Caco-2 (cell line): ENCODE measurements around the gene EMD. TPM values are rescaled to one million over a fixed set of nuclear protein-coding genes. Genes with fewer than 3 reads are reported as not detected.

ENCODE experiments used
- BruUV-seq: library from RNA; stranded (reverse); fragments of 400-500 nt; replicated peaks from 2 replicates; lab custom pipeline; 2021; lab: Mats Ljungman, UMichigan
- CTCF ChIA-PET: fragments of 300-600 bp; sonication (Branson Sonifier 250); formaldehyde crosslinking; loops from one replicate; lab custom pipeline; 2022; ENCODE audit warnings: antibody characterized with exemption; lab: Charles Lee
- POLR2A ChIA-PET: fragments of 300-600 bp; sonication (Branson Sonifier 250); formaldehyde crosslinking; loops from one replicate; lab custom pipeline; 2022; ENCODE audit warnings: antibody characterized with exemption; lab: Charles Lee
- DNase-seq, 2 experiments: peaks; one replicate each; pipeline versions ENCODE4 v3.0.0 to v3.0.0-alpha.2; 2020 to 2022
- H3K27me3 ChIP-seq: replicated peaks from 2 replicates; pipeline ENCODE4 v1.6.0; 2011; ENCODE audit warnings: low read length; ENCODE audit not compliant: control insufficient read depth, insufficient read depth
- H3K36me3 ChIP-seq: 2 replicates; pipeline ENCODE4 v1.5.1; 2011; ENCODE audit warnings: low read length; ENCODE audit not compliant: control insufficient read depth, insufficient read depth
- H3K4me1 ChIP-seq: fragments of 250-450 bp; sonication (Bioruptor Pico); 2 replicates; pipeline ENCODE4 v1.5.1; 2020; ENCODE audit warnings: mild to moderate bottlenecking
- H3K4me3 ChIP-seq: 2 replicates; pipeline ENCODE4 v1.5.1; 2011; ENCODE audit warnings: low read depth, mild to moderate bottlenecking, control low read depth, low read length
- H3K9me3 ChIP-seq: fragments of 250-450 bp; sonication (Bioruptor Pico); 2 replicates; pipeline ENCODE4 v1.5.1; 2020; ENCODE audit warnings: mild to moderate bottlenecking, moderate library complexity
- H3K27ac Mint-ChIP-seq: one replicate; pipeline ENCODE4 v1.8.0; 2022; ENCODE audit warnings: mixed read lengths; ENCODE audit not compliant: unreplicated experiment
- H3K27me3 Mint-ChIP-seq: one replicate; pipeline ENCODE4 v1.8.0; 2022; ENCODE audit warnings: mixed read lengths; ENCODE audit not compliant: insufficient read depth, unreplicated experiment
- H3K36me3 Mint-ChIP-seq: one replicate; pipeline ENCODE4 v1.8.0; 2022; ENCODE audit warnings: mild to moderate bottlenecking, mixed read lengths; ENCODE audit not compliant: insufficient read depth, unreplicated experiment
- H3K4me1 Mint-ChIP-seq: one replicate; pipeline ENCODE4 v1.8.0; 2022; ENCODE audit warnings: low read depth, mixed read lengths; ENCODE audit not compliant: unreplicated experiment
- H3K4me3 Mint-ChIP-seq: one replicate; pipeline ENCODE4 v1.8.0; 2022; ENCODE audit warnings: mild to moderate bottlenecking, moderate library complexity, mixed read lengths; ENCODE audit not compliant: unreplicated experiment
- H3K9me3 Mint-ChIP-seq: one replicate; pipeline ENCODE4 v1.8.0; 2022; ENCODE audit warnings: mixed read lengths; ENCODE audit not compliant: unreplicated experiment
- CTCF ChIP-seq, 2 experiments: fragments of 200-600 bp in 1 of 2; IDR thresholded peaks; 1 replicate in 1 of 2; 2 replicates in 1 of 2; pipeline versions ENCODE4 v1.5.1 to v1.8.0; 2011 to 2022; ENCODE audit warnings: antibody characterized with exemption in 1 of 2, control low read depth in 1 of 2, inconsistent platforms in 1 of 2, low read depth in 1 of 2, low read length in 1 of 2, mild to moderate bottlenecking in 1 of 2, moderate library complexity in 1 of 2; ENCODE audit not compliant: insufficient read depth in 1 of 2, severe bottlenecking in 1 of 2, unreplicated experiment in 1 of 2
- intact Hi-C: fragments of 100-400 bp; cut with micrococcal nuclease; formaldehyde crosslinking; loops from one replicate; pipeline ENCODE4 v1.10.0; 2022; ENCODE audit not compliant: unreplicated experiment
- total RNA-seq: library from RNA; stranded (reverse); gene quantifications from 2 replicates; pipeline ENCODE4 v1.2.3, GENCODE V29; 2022

Gene EMD
- total RNA-seq, 1 experiment from 2014 or later: 70.1 TPM

DNA sequence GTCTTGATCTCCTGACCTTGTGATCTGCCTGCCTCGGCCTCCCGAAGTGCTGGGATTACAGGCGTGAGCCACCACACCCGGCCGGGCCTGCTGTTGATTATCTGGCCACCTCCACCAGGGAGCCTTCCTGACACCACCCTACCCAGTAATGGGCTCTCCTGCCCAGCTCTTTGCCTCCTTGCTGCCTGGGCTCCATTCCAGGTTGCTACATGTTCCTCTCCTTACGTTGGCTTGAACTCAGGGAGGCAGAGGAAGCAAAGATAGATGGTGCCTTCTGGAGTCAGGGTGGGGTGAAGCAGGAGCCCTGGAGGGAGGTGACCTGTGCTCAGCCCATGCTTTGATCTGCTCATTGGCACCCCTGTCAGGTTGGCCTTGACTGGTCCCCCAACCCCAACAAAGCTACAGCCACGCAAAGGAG lies 31.0 kb upstream of the EMD start:
- peak in 1 of 2 experiments; percentile 31 for DNase-seq
- Histone ChIP-seq H3K4me3 (no peak overlapping the region), H3K36me3 (peaks cover 2% of the 10 kb centered on the region), H3K4me1 (no peaks in the 10 kb centered on the region), H3K9me3 (no peaks in the 10 kb centered on the region), H3K27me3 (no peaks in the 10 kb centered on the region)
- ChIA-PET POLR2A (no interaction called here), CTCF (no interaction called here)
- Mint-ChIP-seq H3K9me3 (no peaks in the 10 kb centered on the region), H3K36me3 (peaks cover 59% of the 10 kb centered on the region), H3K4me3 (no peak overlapping the region), H3K4me1 (no peaks in the 10 kb centered on the region), H3K27me3 (no peaks in the 10 kb centered on the region), H3K27ac (no peak overlapping the region)
- BruUV-seq: no TSS peak
- intact Hi-C loops: no loop called here
- TF ChIP-seq CTCF (IDR thresholded peaks at IDR 0.05; ENCODE audit: insufficient read depth in 1 of 2, low read depth in 1 of 2, low read length in 1 of 2, severe bottlenecking in 1 of 2, unreplicated experiment in 1 of 2): no peak

DNA sequence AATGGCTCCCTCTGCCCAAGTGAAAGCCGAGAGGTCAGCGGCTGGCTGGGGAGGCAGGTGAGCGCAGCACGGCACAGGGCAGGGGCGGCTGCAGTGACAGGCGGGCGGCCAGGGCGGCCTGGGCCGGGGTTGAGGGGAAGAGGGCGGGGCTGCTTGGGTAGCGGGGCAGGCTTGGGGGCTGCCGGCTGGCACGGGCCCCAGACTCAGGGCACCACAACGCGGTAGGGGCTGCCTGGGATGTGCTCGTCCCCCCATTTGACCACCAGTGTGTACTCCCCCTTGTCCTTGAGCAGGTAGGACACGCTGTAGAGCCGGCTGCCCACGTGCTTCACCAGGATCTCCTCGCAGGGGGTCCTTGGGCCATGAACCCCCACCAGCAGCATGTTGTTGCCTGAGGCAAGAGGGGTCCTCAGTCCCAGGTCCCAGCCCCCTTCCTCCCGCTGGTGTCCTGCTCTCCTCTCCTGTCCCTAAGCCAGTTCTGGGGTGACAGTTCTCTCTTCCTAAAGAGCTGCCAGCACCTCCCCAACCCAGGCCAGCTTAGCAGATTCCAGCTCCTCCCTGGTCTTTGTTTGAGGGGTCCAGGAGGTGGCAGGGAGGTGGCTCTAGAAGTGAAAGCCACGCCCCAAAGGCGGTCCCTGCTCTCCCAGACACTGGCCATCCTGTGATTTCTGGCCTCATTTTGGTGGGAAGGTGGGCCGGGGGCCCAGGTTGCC lies 30.3 kb upstream of the EMD start:
- TF ChIP-seq CTCF (IDR thresholded peaks at IDR 0.05; ENCODE audit: insufficient read depth in 1 of 2, low read depth in 1 of 2, low read length in 1 of 2, severe bottlenecking in 1 of 2, unreplicated experiment in 1 of 2): no peak
- Mint-ChIP-seq H3K4me3 (no peak overlapping the region), H3K27ac (no peak overlapping the region), H3K27me3 (no peaks in the 10 kb centered on the region), H3K4me1 (no peaks in the 10 kb centered on the region), H3K36me3 (peaks cover 66% of the 10 kb centered on the region), H3K9me3 (no peaks in the 10 kb centered on the region)
- no peaks in the 10 kb centered on the region for H3K4me1 ChIP-seq
- H3K4me3 ChIP-seq: no peak overlapping the region
- no peaks in the 10 kb centered on the region for H3K9me3 ChIP-seq
- CTCF ChIA-PET: no interaction called here
- intact Hi-C loops: no loop called here
- H3K36me3 ChIP-seq: peaks cover 2% of the 10 kb centered on the region
- H3K27me3 ChIP-seq: no peaks in the 10 kb centered on the region
- TSS peak; percentile 49 for BruUV-seq
- POLR2A ChIA-PET: no interaction called here
- DNase-seq: peak; percentile 4 to 23

GRCh38 chrX:154349359-154349935 lies 29.6 kb upstream of the EMD start:
- H3K36me3 ChIP-seq: peaks cover 2% of the 10 kb centered on the region
- no peak overlapping the region for H3K4me3 Mint-ChIP-seq
- no peaks in the 10 kb centered on the region for H3K9me3 ChIP-seq
- no peaks in the 10 kb centered on the region for H3K9me3 Mint-ChIP-seq
- H3K4me1 Mint-ChIP-seq: no peaks in the 10 kb centered on the region
- CTCF ChIA-PET: no interaction called here
- no peaks in the 10 kb centered on the region for H3K27me3 Mint-ChIP-seq
- POLR2A ChIA-PET: no interaction called here
- no peak for TF ChIP-seq CTCF (IDR thresholded peaks at IDR 0.05; ENCODE audit: insufficient read depth in 1 of 2, low read depth in 1 of 2, low read length in 1 of 2, severe bottlenecking in 1 of 2, unreplicated experiment in 1 of 2)
- H3K4me3 ChIP-seq: no peak overlapping the region
- H3K36me3 Mint-ChIP-seq: peaks cover 72% of the 10 kb centered on the region
- DNase-seq: peak in 1 of 2 experiments; percentile 17
- intact Hi-C loops: no loop called here
- no peak overlapping the region for H3K27ac Mint-ChIP-seq
- no TSS peak for BruUV-seq
- H3K4me1 ChIP-seq: no peaks in the 10 kb centered on the region
- H3K27me3 ChIP-seq: no peaks in the 10 kb centered on the region
